Subcutaneous adipose tissue (tissue), 4 donors: ENCODE measurements around the gene ACOXL. TPM values are rescaled to one million over a fixed set of nuclear protein-coding genes. Genes with fewer than 3 reads are reported as not detected.

Experiments
- CTCF ChIP-seq: fragments of 450-650 bp; IDR thresholded peaks from one replicate; pipeline ENCODE4 v1.5.1; 2016; ENCODE audit warnings: low read depth, mild to moderate bottlenecking, control low read depth, antibody characterized with exemption, moderate library complexity
- total RNA-seq, 4 donors: library from RNA; depleted of rRNA; stranded (reverse); fragments of >200 nt; gene quantifications; one replicate each; pipeline ENCODE4 v1.1.0, GENCODE V29; 2016

The ACOXL gene
- total RNA-seq, 4 donors from 2014 or later, result not detected

GRCh38 chr2:111048856-111049768 lies 316.7 kb downstream of the ACOXL start:
- no peak for TF ChIP-seq CTCF

- TF ChIP-seq CTCF, result no peak
Observed at GRCh38 chr2:111049792-111050640, 317.6 kb downstream of the ACOXL start.

- TF ChIP-seq CTCF, result no peak
Observed at GRCh38 chr2:111050701-111051376, 318.5 kb downstream of the ACOXL start.

GRCh38 chr2:111052621-111053020 lies 320.2 kb downstream of the ACOXL start:
- no peak for TF ChIP-seq CTCF

DNA sequence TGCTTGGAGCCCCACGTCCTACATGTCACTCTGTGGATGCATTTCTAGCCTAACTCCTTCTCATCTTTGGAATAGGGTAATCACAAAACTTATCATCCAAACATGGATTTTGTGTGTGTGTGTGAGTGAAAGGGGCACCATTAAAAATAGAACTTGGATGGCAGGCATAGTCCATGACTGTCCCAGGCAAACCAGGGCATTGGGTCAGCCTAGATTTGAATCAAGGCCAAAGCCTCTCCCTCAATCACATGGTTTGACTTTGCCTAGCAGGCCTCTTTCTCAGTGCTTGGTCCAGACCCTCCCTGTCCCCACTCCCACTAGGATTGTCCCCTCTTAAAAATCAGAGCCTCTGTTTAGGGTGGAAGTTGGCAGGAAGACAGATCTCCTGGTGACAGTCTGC lies 320.9 kb downstream of the ACOXL start:
- TF ChIP-seq CTCF, result no peak

GRCh38 chr2:111053825-111054515 lies 321.6 kb downstream of the ACOXL start:
- TF ChIP-seq CTCF, result no peak
